NCI-H748 (cell line): ENCODE data around the gene TRPV4.
A peak's percentile ranks its signal among the peaks of the same experiment; 100 is the strongest.

ENCODE experiments used
- DNase-seq: peaks from one replicate; lab custom pipeline; 2025; ENCODE audit not compliant: unreplicated experiment; lab: John Stamatoyannopoulos, UW

Gene TRPV4

DNA sequence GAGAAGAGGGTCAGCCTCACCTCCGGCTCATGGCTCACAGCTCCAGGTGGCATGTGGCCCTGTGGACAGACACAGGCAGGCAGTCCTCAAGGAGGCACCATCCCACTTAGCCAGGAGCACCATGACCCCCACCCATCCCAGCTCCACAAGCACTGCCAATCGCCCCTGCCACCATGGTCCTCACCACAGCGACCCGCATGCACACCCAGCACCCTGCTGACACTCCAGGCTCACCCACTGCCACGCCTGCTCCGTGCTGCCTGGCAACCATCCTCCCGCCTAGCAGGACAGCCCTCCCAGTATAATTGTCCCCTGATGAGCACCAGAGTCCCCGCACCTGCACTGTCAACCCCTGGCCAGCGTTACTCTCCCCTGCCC is 50.9 kb downstream of the TRPV4 start:
- DNase-seq: peak; percentile 17

GRCh38 chr12:109781668-109782325 is 51.4 kb downstream of the TRPV4 start:
- no peak for DNase-seq

DNA sequence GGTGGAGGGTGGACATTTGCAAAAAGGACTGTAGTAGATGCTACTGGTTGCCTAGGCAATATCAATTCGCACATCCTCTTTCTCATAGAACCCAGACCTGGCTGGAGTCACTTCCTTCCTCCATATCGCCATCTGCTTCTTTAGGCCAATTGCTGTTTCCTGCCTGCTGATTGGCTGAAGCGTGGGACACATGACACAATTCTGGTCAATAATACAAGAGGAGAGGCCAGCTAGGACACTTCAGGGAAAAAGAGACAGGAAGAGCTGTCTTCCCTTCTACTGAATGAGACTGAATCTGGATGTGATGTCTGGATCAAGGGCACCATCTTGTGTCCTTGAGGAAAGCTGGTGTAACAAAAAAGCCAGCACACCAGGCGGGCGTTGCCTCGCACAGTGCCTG is 53.8 kb downstream of the TRPV4 start:
- DNase-seq: peak; percentile 24

- no peak for DNase-seq
Measured at GRCh38 chr12:109778684-109779083, 54.5 kb downstream of the TRPV4 start.

- DNase-seq: peak; percentile 15
Measured at GRCh38 chr12:109777544-109777943, 55.7 kb downstream of the TRPV4 start.

DNA sequence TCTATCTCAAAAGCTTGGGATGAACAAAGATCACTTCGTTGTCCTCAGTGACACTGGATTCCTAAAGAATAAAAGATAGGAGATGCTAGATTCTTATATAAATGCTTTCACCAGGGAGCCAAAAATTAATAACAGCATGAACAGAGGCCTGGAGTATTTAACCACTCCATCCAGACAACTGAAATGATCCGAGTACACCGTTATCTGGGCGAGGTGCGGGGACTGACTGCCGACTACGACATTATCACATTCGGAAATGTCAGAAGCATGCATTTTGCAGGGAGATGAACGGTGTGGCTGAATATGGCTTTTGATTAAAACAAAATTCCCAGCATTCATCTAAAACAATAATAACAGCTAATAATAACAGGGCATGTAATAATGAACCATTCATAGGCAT is 56.6 kb downstream of the TRPV4 start:
- DNase-seq: no peak

DNA sequence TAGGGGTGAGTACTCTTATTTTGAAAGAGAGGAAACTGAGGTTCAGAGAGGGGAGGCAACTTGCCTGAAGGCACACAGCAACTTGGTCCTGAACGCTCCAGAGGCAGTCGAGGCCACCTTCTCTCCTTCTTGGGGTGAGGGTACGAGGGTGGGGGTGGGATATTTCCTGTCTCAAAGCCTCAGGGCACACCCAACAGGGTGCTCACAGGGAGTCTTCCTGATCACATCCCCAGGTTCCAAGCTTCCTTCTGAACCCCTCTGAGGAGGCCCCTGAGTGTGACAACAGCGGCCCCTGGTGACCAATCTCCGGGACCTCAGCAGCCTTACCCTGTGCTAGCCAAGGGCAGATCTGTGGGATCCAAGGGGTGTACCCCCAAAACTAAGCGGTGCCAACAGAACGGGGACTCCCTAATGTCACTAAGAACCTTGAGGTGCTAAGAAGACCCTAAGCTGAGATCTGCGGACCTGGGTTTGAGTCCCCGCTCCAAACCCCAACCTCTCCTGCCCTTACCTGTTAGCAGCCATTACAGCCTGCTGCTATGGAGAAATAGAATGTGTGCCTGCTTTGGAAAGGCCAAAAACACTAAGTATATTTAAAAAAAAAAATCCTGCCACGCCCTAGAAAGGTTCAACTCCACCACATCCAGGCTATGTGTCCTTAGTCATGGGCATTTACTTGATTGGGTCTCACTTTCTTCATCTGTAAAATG is 57.9 kb downstream of the TRPV4 start:
- DNase-seq: peak; percentile 67

DNA sequence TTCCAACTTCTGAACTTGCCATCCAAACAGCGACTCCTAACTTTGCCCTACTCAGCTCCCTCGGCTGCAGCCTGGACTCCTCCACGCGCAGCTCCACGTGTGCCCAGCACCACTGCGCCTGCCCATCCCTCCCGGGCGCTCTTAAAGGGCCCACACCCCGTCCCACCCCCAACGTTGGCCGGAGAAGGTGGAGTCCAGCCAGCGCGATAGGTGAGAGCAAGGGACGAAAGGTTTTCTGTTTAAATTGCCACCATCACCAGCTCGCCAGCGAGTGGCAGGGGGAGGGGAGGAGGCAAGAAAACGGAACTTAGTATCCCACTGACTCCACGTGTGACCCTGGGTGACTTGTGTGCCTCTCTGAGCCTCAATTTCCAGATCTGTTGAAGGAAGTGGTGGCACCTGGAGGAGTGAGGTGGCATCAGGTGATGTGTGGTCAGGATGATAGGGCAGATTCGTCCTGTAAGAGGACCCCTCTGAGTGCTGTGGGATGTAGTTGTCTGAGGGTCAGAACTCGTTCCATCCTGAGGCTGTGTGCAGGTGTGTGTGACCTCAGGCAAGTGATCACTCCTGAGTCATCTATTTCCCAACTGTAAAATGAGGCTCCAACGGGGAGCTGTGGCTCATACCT is 59.7 kb downstream of the TRPV4 start:
- DNase-seq: no peak

GRCh38 chr12:109772622-109773321 is 60.4 kb downstream of the TRPV4 start:
- DNase-seq: no peak

- DNase-seq: no peak
Measured at GRCh38 chr12:109771746-109772621, 61.2 kb downstream of the TRPV4 start.

DNA sequence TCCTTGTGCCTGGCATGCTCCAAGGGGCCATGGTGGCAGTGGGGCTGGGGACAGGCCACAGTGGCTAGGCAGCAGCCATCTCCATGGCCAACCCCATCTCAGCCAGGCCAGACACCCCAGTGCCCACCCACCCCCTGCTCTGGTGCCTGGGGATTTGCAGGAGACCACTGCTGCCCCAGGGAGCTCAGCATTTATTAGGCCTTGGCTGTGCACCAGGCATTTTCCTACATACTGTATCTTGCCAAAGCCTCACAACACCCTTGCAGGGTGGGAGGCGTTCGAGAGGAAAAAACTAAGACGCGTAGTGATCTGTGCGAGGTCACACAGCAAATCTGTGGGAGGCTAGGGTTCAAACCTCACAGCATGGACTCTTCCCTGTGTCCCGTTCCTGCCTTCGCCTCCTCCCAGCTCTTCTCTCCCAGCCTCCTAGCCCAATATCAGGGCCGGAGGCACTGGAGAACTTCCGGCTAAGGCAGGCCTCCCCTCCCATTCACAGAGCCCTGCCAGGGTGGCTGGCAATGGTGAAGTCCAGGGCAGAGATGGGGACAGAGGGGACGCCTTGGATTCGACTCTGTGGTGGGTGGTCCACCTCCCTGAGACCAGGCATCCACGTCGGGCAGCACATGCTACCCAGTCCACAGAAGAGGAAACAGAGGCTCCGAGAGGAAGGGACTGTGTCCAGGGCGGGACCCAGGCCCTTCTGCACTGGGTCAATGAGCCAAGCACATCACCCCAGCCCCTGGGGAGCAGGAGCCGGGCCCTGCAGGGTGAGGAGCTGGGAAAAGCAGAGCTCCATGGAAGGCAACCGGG is 62.1 kb downstream of the TRPV4 start:
- no peak for DNase-seq

DNA sequence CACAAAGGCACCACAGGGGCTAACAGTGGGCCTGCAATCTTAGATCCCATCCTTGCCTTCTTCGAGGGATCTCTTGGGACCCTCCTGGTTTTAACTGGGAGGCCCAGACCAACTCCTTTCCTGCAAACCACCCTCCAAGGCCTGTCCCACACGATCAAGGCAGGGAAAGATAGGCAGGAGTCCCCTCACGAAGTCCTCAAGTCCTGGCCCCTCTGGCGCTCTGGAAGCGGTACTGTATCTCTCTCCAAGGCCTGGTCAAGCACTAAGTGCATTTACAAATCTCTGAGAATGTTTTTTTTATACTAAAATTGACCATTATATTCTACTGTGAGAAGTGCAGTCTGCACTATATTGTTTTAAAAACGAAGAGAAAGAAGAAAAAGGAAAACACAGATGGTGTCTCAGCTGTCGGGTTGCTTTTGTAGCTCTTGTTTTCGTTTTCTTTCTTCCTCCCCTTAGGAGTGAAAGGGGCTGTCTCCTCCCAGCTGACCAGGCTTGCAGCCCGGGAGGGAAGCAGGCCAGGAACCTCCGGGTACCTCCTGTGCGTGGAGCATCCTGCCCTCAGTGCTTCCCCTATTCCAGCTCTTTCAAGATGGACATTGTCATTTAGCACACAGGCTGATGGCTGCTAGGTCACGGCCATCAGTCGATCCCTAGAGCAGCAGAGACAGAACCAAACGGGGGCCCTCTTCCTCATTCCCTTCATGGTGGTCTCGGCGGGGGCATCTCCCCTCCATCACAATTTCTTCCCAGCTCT is 62.9 kb downstream of the TRPV4 start:
- no peak for DNase-seq

DNA sequence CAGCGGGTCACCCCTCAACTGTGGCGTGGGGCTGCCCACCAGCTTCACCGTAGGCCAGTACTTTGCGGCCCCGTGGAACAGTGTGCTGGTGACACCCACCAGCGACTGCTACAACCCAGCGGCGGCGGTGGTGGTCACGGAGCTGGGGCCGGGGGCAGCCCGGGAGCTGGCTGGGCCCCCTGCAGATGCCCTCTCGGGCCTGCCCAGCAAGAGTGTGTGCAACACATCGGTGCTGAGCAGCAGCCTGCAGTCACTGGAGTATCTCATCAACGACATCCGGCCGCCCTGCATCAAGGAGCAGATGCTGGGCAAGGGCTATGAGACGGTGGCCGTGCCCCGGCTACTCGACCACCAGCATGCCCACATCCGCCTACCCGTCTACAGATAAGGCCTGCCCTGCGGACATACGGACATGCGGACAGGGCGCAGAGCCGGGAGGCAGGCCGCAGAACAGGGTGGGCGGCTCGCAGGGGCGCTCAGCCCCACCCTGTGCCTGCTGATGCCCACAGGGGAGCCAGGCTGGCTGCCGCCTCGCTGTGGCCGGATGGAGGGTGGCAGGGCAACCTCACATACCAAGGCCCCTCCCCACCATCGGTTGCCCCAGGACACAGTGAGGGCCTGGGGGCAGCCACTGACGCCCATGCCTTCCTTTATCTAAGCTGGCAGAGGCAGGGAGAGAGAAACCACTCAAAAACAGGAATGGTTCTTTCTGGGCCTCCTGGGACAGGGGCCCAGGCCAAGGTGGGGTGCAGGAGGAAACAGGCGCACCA is 64.1 kb downstream of the TRPV4 start:
- no peak for DNase-seq

DNA sequence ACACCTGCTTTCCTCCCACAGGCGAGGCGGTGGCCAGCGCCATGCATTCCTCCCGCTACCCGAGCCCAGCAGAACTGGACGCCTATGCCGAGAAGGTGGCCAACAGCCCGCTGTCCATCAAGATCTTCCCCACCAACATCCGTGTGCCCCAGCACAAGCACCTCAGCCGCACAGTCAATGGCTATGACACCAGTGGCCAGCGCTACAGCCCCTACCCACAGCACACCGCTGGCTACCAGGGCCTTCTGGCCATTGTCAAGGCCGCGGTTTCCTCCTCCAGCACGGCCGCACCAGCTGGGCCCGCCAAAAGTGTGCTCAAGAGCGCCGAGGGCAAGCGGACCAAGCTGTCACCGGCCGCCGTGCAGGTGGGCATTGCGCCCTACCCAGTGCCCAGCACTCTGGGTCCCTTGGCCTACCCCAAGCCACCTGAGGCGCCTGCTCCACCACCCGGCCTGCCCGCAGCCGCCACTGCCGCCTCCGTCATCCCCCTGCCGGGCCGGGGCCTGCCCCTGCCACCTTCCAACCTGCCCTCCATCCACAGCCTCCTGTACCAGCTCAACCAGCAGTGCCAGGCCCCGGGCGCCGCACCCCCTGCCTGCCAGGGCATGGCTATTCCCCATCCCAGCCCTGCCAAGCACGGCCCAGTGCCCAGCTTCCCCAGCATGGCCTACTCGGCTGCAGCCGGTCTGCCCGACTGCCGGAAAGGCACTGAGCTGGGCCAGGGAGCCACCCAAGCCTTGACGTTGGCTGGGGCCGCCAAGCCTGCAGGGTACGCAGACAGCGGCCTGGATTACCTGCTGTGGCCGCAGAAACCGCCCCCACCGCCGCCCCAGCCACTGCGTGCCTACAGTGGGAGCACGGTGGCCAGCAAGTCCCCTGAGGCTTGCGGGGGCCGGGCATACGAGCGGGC is 65.0 kb downstream of the TRPV4 start:
- DNase-seq: no peak

- no peak for DNase-seq
Measured at GRCh38 chr12:109767456-109767855, 65.7 kb downstream of the TRPV4 start.

GRCh38 chr12:109766251-109766778 is 66.9 kb downstream of the TRPV4 start:
- DNase-seq: no peak

DNA sequence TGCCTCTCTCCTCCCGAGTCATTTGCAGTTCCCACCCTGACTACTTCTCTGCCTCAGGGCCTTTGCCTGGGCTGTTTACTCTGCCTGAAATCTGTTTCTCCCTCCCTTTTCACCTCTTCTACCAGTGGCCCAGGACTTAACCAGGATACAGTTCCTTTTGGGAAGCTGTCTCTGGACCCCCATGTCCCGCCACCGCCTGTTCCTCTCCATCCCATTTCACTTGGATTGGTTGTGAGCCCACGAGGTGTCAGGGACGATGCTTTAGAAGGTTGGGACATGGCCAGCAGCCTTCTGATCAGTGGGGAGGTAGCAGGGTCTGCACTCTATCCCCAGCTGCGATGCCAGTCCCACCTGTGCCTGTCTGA is 67.8 kb downstream of the TRPV4 start:
- no peak for DNase-seq
